Measurements from ENCODE around the gene MAN2B1. TPM values are rescaled to one million over a fixed set of nuclear protein-coding genes. Genes with fewer than 3 reads are reported as not detected.

The MAN2B1 gene
- total RNA-seq, 1 experiment from 2014 or later, result 93.5 TPM

DNA sequence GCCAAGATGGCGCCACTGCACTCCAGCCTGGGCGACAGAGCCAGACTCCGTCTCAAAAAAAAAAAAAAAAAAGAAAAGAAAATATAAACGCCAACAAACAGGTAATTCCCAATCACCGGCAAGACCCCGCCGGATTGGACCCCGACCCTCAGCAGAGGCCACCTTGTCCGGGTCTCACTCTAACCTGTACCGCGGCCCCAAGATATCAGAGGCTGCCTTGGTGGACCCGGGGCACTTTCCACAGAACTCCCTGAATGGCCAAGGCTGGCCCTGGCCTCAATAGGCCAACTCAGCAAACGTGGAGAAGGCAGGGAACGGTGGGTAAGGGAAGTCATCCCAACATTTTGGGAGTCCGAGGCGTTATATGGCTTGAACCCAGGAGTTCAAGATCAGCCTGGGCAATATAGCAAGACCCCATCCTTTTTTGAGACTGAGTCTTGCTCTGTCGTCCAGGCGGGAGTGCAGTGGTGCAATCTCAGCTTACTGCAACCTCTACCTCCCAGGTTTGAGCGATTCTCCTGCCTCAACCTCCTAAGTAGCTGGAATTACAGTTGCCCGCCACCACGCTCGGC, 27.8 kb downstream of the MAN2B1 start:
- no peak overlapping the region for H3K27ac Mint-ChIP-seq
- Histone ChIP-seq H3K56ac (ENCODE audit: insufficient read length, low read depth, low read length) (no peak overlapping the region), H3K27ac (ENCODE audit: insufficient read length, low read depth, low read length) (no peak overlapping the region), H4K20me1 (ENCODE audit: control insufficient read depth, insufficient read depth, insufficient read length) (no peaks in the 10 kb centered on the region), H3K9me3 (ENCODE audit: control insufficient read depth, low read depth, low read length) (no peaks in the 10 kb centered on the region), H2AK5ac (ENCODE audit: insufficient read length, low read length) (no peak overlapping the region), H3K4me1 (ENCODE audit: insufficient read depth, low read length) (no peaks in the 10 kb centered on the region), H3K23ac (ENCODE audit: insufficient read length, low read depth, low read length) (no peak overlapping the region), H3K27me3 (ENCODE audit: insufficient read depth, low read length) (no peaks in the 10 kb centered on the region), H2BK5ac (ENCODE audit: insufficient read length, low read length) (no peak overlapping the region), H3K9ac (ENCODE audit: extremely low read depth, insufficient read length, low read length) (no peak overlapping the region), H3K4me2 (ENCODE audit: insufficient read depth, insufficient read length, low read length) (no peak overlapping the region), H3K18ac (ENCODE audit: insufficient read length, low read depth, low read length) (no peak overlapping the region), H3T11ph (ENCODE audit: low read length) (no peak overlapping the region), H3K79me2 (ENCODE audit: insufficient read depth, low read length) (no peaks in the 10 kb centered on the region), H2AFZ (ENCODE audit: low read length) (no peak overlapping the region), H2BK15ac (ENCODE audit: low read depth, low read length) (no peak overlapping the region), H4K91ac (ENCODE audit: insufficient read length, low read depth, low read length) (no peak overlapping the region), H3K79me1 (ENCODE audit: insufficient read depth, low read depth, low read length, poor library complexity, severe bottlenecking) (no peaks in the 10 kb centered on the region), H2BK20ac (ENCODE audit: low read depth, low read length, poor library complexity, severe bottlenecking) (no peak overlapping the region), H4K8ac (replicated peaks; ENCODE audit: insufficient read length, low read depth, low read length) (no peak overlapping the region), H3K14ac (ENCODE audit: insufficient read depth, low read length) (no peak overlapping the region), H2BK12ac (ENCODE audit: insufficient read length, low read depth, low read length) (no peak overlapping the region), H3K4ac (ENCODE audit: low read depth, low read length) (no peak overlapping the region), H3K23me2 (ENCODE audit: insufficient read length, low read depth, low read length, poor library complexity, severe bottlenecking) (peaks cover 4% of the 10 kb centered on the region), H4K5ac (ENCODE audit: insufficient read length, low read depth, low read length) (no peak overlapping the region), H2BK120ac (ENCODE audit: low read depth, low read length, poor library complexity, severe bottlenecking) (no peak overlapping the region)
- TF ChIP-seq, protein P1, sequence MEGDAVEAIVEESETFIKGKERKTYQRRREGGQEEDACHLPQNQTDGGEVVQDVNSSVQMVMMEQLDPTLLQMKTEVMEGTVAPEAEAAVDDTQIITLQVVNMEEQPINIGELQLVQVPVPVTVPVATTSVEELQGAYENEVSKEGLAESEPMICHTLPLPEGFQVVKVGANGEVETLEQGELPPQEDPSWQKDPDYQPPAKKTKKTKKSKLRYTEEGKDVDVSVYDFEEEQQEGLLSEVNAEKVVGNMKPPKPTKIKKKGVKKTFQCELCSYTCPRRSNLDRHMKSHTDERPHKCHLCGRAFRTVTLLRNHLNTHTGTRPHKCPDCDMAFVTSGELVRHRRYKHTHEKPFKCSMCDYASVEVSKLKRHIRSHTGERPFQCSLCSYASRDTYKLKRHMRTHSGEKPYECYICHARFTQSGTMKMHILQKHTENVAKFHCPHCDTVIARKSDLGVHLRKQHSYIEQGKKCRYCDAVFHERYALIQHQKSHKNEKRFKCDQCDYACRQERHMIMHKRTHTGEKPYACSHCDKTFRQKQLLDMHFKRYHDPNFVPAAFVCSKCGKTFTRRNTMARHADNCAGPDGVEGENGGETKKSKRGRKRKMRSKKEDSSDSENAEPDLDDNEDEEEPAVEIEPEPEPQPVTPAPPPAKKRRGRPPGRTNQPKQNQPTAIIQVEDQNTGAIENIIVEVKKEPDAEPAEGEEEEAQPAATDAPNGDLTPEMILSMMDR (conservative IDR thresholded peaks at IDR 0.05), result no peak
- peaks cover 3 to 4% of the 10 kb centered on the region in 2 experiments; a peak in 4 of 5 replicates for H3K9me3 Mint-ChIP-seq
- no CpG with 5 or more reads among the region's 22 CpGs for WGBS (ENCODE audit: extremely low coverage, insufficient read length, low lambda C conversion rate)
- peaks cover 11% of the 10 kb centered on the region for H3K27me3 Mint-ChIP-seq (ENCODE audit: low read depth)
- peaks cover 0 to 2% (median 2%) of the 10 kb centered on the region in 3 experiments; a peak in 1 of 7 replicates for H3K36me3 Mint-ChIP-seq (ENCODE audit: insufficient read depth in 1 of 3, low read depth in 3 of 3)
- no peak for DNase-seq
- peaks cover 2 to 3% of the 10 kb centered on the region in 2 experiments; a peak in 1 of 4 replicates for H3K4me1 Mint-ChIP-seq
- no peak overlapping the region for H3K4me3 Mint-ChIP-seq

Data from H9 (cell line).